ENCODE measurements around the gene MORN1.

DNA sequence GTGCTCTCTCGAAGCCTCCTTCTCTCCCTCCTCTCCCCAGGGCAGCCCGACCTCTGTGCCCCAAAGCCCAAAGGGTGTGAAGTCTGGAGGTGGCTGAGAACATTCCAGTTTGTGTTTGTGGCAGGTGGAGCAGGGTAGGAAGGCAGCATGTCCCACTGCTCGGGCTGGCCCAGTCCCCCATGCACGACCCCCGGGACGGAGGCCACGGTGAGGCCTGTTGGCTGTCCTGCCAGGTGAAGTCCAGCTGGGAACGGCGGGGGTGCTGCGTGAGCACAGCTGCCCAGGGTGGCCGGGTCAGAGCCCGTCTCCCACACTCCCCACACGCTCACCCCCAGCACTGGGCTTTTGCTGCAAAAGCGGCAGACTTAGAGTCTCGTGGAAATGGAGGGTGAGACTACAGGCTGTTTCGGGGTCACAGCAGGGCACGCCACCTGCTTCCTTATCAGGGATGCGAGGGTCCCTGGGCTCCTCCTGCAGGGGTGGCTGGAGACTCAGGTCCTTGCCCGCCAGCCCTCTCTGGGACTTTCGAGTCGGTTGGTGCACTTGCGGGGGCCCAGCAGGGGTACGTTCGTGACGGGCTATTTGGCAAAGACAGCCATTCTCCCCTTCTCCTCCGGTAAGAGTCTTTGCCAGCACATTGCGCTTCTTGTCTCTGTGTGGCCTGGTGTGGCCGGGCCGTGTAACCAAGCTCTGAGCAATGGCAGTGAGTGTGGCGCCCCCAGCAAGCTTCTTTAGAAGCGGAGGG, 40.3 kb downstream of the MORN1 start:
- TF ChIP-seq CTCF (IDR thresholded peaks at IDR 0.05; ENCODE audit: insufficient read depth, low read length) (no peak), GABPA (IDR thresholded peaks at IDR 0.05; ENCODE audit: low read depth) (no peak)

All from HL-60 (cell line).